ENCODE measurements around the gene MLC1. TPM values are rescaled to one million over a fixed set of nuclear protein-coding genes. Genes with fewer than 3 reads are reported as not detected.

Gene MLC1
- total RNA-seq, 1 donor from 2014 or later, result 0.32 TPM

DNA sequence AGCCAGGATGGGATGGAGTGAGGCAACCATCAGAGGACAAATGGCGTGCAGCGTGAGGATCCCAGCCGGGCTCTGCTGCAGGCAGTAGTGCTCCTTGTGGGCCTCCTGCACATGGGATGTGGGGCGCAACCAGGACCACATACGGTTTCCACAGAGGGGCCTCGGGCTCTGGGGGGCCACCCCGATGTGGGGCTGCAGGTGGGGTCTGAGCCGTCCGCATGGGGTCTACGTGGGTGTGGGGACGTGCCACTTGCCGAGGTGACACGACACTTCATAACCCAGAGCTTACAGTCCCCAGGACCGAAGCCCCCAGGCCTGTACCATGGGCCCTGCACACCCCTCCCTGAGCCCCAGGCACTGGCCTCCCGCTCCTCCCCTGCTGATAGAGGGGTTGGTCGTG, 37.9 kb downstream of the MLC1 start:
- H3K9me3 ChIP-seq, result no peaks in the 10 kb centered on the region
- H3K4me3 ChIP-seq, result no peak overlapping the region
- no peaks in the 10 kb centered on the region for H3K27me3 ChIP-seq

DNA sequence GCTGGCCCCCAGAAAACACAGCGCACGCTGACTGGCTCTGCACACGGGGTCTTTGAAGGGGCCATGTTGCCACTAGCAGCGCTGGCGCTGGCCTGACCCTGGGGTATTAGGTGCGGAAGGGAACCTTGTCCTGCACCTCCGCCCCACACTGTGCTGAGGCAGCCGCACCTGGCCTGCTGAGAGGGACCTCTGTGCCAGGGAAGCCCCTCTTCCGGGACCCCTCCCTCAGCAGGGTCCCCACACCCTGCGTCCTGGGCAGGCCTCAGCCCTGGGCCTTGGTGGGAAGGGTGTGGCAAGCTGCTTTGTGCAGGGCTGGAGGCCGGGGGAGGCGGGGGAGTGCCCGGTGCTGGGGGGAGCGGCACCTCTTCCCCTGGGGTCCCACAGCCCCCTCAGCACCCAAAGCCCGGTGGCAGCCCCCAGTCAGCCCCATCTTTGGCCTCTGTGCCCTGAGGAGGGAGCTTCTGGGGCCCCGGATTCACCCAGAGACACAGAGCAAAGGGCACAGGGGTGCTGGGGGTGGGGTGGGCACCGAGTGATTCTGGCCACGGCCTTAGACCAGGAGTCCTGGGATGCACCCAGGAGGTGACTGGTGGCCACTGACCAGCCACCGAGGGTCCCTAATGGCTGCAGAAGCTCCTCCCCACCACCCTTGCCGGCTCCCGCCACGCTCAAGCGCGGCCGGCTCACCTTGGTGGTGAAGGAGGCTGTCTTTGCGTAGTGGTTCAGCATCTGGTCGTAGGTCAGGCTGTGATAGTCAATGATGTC, 38.6 kb downstream of the MLC1 start:
- H3K27me3 ChIP-seq, result no peaks in the 10 kb centered on the region
- TF ChIP-seq, protein P1, sequence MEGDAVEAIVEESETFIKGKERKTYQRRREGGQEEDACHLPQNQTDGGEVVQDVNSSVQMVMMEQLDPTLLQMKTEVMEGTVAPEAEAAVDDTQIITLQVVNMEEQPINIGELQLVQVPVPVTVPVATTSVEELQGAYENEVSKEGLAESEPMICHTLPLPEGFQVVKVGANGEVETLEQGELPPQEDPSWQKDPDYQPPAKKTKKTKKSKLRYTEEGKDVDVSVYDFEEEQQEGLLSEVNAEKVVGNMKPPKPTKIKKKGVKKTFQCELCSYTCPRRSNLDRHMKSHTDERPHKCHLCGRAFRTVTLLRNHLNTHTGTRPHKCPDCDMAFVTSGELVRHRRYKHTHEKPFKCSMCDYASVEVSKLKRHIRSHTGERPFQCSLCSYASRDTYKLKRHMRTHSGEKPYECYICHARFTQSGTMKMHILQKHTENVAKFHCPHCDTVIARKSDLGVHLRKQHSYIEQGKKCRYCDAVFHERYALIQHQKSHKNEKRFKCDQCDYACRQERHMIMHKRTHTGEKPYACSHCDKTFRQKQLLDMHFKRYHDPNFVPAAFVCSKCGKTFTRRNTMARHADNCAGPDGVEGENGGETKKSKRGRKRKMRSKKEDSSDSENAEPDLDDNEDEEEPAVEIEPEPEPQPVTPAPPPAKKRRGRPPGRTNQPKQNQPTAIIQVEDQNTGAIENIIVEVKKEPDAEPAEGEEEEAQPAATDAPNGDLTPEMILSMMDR (IDR thresholded peaks at IDR 0.05), result no peak
- H3K4me1 ChIP-seq, result no peaks in the 10 kb centered on the region

More for the DNA sequence above, 37.9 kb downstream of the MLC1 start:
- Histone ChIP-seq H3K36me3 (no peaks in the 10 kb centered on the region), H3K27ac (no peak overlapping the region), H3K4me1 (no peaks in the 10 kb centered on the region)
- intact Hi-C loops (cut with DNase I), result no loop called here
- TF ChIP-seq, protein P1 (IDR thresholded peaks at IDR 0.05), result no peak
- DNase-seq (ENCODE audit: low spot score in 2 of 2), result no peak

GRCh38 chr22:50046019-50046415, 39.2 kb downstream of the MLC1 start:
- Histone ChIP-seq H3K36me3 (no peaks in the 10 kb centered on the region), H3K4me3 (no peak overlapping the region), H3K27me3 (no peaks in the 10 kb centered on the region), H3K9me3 (no peaks in the 10 kb centered on the region), H3K4me1 (no peaks in the 10 kb centered on the region), H3K27ac (no peak overlapping the region)
- TF ChIP-seq, protein P1 (IDR thresholded peaks at IDR 0.05), result no peak
- intact Hi-C loops (cut with DNase I), result no loop called here
- no peak for DNase-seq (ENCODE audit: low spot score in 2 of 2)

More for the DNA sequence above, 38.6 kb downstream of the MLC1 start:
- Histone ChIP-seq H3K36me3 (no peaks in the 10 kb centered on the region), H3K27ac (no peak overlapping the region), H3K4me3 (no peak overlapping the region), H3K9me3 (no peaks in the 10 kb centered on the region)
- intact Hi-C loops (cut with DNase I), result no loop called here
- no peak for DNase-seq (ENCODE audit: low spot score in 2 of 2)

GRCh38 chr22:50045211-50046018, 39.8 kb downstream of the MLC1 start:
- Histone ChIP-seq H3K36me3 (no peaks in the 10 kb centered on the region), H3K27me3 (no peaks in the 10 kb centered on the region), H3K27ac (no peak overlapping the region), H3K9me3 (no peaks in the 10 kb centered on the region), H3K4me3 (no peak overlapping the region), H3K4me1 (no peaks in the 10 kb centered on the region)
- TF ChIP-seq, protein P1 (IDR thresholded peaks at IDR 0.05), result no peak
- intact Hi-C loops (cut with DNase I), result no loop called here
- no peak for DNase-seq (ENCODE audit: low spot score in 2 of 2)

DNA sequence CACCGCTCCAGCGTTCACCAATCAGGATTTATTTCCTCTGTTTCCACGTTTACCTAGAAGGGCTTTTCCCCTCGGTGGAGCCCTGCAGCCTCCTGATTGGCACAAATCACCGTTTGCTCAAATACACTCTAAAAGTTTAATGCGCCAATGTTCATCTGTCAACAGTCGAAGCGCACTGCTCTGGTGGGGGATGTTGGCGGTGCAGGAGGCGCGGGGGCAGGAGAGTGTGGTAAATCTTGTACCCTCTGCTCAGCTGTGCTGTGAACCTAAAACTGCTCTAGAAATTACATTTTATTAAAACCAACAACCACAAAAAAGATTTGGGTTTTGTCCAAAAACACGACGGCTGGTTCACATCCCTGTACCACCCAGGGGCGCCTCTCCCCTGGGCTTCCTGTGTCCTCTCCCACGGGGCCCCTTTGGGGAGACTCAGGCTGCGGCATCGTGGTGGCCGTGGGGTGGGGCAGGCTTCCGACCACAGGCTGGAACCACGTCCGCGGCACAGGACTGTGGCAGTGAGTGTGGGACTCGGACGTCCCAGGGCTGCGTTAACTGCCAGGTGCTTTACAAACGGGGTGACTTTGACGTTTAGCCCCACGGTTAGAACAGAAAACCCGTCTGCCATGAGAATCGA, 40.6 kb downstream of the MLC1 start:
- H3K4me3 ChIP-seq, result no peak overlapping the region
- no peak for DNase-seq (ENCODE audit: low spot score in 2 of 2)
- no peak overlapping the region for H3K27ac ChIP-seq
- H3K36me3 ChIP-seq, result no peaks in the 10 kb centered on the region
- no peaks in the 10 kb centered on the region for H3K27me3 ChIP-seq
- intact Hi-C loops (cut with DNase I), result no loop called here
- TF ChIP-seq, protein P1 (IDR thresholded peaks at IDR 0.05), result no peak
- no peaks in the 10 kb centered on the region for H3K4me1 ChIP-seq
- no peaks in the 10 kb centered on the region for H3K9me3 ChIP-seq
